ENCODE data around the gene MMP15. TPM values are rescaled to one million over a fixed set of nuclear protein-coding genes. Genes with fewer than 3 reads are reported as not detected.

MMP15 gene
- total RNA-seq, 1 donor from 2014 or later, result 15.4 TPM

DNA sequence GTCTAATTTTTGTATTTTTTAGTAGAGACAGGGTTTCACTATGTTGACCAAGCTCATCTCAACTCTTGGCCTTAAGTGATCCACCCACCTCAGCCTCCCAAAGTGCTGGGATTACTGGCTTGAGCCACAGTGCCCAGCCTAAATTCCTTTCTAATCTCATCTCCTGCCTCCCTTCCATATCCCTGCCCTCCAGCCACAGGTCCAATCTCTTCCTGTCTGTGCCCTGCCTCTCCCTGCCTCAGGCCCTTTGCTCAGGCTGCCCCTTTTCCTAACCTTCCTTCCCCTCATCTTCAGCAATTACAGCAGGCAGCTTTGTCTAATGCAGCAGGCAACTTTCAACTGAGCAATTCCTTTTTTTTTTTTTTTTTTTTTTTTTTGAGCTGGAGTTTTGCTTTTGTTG, 56.8 kb downstream of the MMP15 start:
- H3K4me3 ChIP-seq (ENCODE audit: insufficient read depth, low read depth, low read length), result no peak overlapping the region
- H3K36me3 ChIP-seq (ENCODE audit: insufficient read depth, low read length), result no peaks in the 10 kb centered on the region
- no peak for DNase-seq (ENCODE audit: low read depth)
- no peaks in the 10 kb centered on the region for H3K79me2 ChIP-seq (ENCODE audit: insufficient read depth, low read length)
- no peak overlapping the region for H3K4me2 ChIP-seq (ENCODE audit: low read length)
- Mint-ChIP-seq H3K27ac (ENCODE audit: unreplicated experiment) (no peak overlapping the region), H3K4me3 (ENCODE audit: unreplicated experiment) (no peak overlapping the region), H3K4me1 (ENCODE audit: low read depth, unreplicated experiment) (no peaks in the 10 kb centered on the region), H3K36me3 (ENCODE audit: low read depth, unreplicated experiment) (no peaks in the 10 kb centered on the region), H3K27me3 (ENCODE audit: low read depth, unreplicated experiment) (no peaks in the 10 kb centered on the region), H3K9me3 (ENCODE audit: unreplicated experiment) (no peaks in the 10 kb centered on the region)
- H3K27ac ChIP-seq (ENCODE audit: low read depth, low read length), result no peak overlapping the region
- TF ChIP-seq, protein P1, sequence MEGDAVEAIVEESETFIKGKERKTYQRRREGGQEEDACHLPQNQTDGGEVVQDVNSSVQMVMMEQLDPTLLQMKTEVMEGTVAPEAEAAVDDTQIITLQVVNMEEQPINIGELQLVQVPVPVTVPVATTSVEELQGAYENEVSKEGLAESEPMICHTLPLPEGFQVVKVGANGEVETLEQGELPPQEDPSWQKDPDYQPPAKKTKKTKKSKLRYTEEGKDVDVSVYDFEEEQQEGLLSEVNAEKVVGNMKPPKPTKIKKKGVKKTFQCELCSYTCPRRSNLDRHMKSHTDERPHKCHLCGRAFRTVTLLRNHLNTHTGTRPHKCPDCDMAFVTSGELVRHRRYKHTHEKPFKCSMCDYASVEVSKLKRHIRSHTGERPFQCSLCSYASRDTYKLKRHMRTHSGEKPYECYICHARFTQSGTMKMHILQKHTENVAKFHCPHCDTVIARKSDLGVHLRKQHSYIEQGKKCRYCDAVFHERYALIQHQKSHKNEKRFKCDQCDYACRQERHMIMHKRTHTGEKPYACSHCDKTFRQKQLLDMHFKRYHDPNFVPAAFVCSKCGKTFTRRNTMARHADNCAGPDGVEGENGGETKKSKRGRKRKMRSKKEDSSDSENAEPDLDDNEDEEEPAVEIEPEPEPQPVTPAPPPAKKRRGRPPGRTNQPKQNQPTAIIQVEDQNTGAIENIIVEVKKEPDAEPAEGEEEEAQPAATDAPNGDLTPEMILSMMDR (IDR thresholded peaks at IDR 0.05; ENCODE audit: insufficient read depth, low read depth, low read length), result no peak
- TF ChIP-seq EZH2 (IDR thresholded peaks at IDR 0.05; ENCODE audit: insufficient read depth, low read length), result no peak
- no peaks in the 10 kb centered on the region for H3K4me1 ChIP-seq (ENCODE audit: insufficient read depth, low read length)
- H3K9ac ChIP-seq (ENCODE audit: low read length), result no peak overlapping the region
- no peak for FAIRE-seq
- H3K9me3 ChIP-seq (ENCODE audit: insufficient read depth, low read depth, low read length), result peaks cover 2% of the 10 kb centered on the region
- H4K20me1 ChIP-seq (ENCODE audit: insufficient read depth, low read length), result no peaks in the 10 kb centered on the region
- H2AFZ ChIP-seq (ENCODE audit: low read depth, low read length), result no peak overlapping the region
- no peaks in the 10 kb centered on the region for H3K27me3 ChIP-seq (ENCODE audit: insufficient read depth, low read length)

DNA sequence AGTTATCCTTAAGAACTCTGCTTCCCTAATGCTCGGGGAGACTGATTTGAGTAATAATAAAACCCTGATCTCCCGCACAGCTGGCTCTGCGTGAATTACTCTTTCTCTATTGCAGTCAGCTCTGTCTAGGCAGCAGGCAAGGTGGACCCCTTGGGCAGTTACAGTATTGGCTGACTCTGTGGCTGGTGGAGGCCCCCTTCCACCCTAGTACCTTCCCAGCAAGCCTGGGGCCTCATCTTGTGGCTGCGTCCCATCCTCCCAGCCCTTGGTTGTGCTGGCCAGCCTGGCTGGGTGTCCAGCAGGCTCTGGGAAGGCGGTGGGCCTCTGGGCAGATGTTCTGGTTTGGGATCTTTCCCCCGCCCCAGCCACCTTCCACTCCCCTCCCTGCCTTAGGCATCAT, 59.1 kb downstream of the MMP15 start:
- Histone ChIP-seq H3K36me3 (ENCODE audit: insufficient read depth, low read length) (no peaks in the 10 kb centered on the region), H3K27me3 (ENCODE audit: insufficient read depth, low read length) (no peaks in the 10 kb centered on the region), H2AFZ (ENCODE audit: low read depth, low read length) (no peak overlapping the region), H3K4me2 (ENCODE audit: low read length) (no peak overlapping the region), H3K4me1 (ENCODE audit: insufficient read depth, low read length) (no peaks in the 10 kb centered on the region), H4K20me1 (ENCODE audit: insufficient read depth, low read length) (no peaks in the 10 kb centered on the region), H3K79me2 (ENCODE audit: insufficient read depth, low read length) (no peaks in the 10 kb centered on the region), H3K9me3 (ENCODE audit: insufficient read depth, low read depth, low read length) (peaks cover 4% of the 10 kb centered on the region), H3K4me3 (ENCODE audit: insufficient read depth, low read depth, low read length) (no peak overlapping the region), H3K27ac (ENCODE audit: low read depth, low read length) (no peak overlapping the region), H3K9ac (ENCODE audit: low read length) (no peak overlapping the region)
- Mint-ChIP-seq H3K4me1 (ENCODE audit: low read depth, unreplicated experiment) (no peaks in the 10 kb centered on the region), H3K27me3 (ENCODE audit: low read depth, unreplicated experiment) (no peaks in the 10 kb centered on the region), H3K4me3 (ENCODE audit: unreplicated experiment) (no peak overlapping the region), H3K9me3 (ENCODE audit: unreplicated experiment) (no peaks in the 10 kb centered on the region), H3K27ac (ENCODE audit: unreplicated experiment) (no peak overlapping the region), H3K36me3 (ENCODE audit: low read depth, unreplicated experiment) (no peaks in the 10 kb centered on the region)
- FAIRE-seq, result no peak
- TF ChIP-seq, protein P1 (IDR thresholded peaks at IDR 0.05; ENCODE audit: insufficient read depth, low read depth, low read length), result no peak
- no peak for TF ChIP-seq EZH2 (IDR thresholded peaks at IDR 0.05; ENCODE audit: insufficient read depth, low read length)
- no peak for DNase-seq (ENCODE audit: low read depth)

DNA sequence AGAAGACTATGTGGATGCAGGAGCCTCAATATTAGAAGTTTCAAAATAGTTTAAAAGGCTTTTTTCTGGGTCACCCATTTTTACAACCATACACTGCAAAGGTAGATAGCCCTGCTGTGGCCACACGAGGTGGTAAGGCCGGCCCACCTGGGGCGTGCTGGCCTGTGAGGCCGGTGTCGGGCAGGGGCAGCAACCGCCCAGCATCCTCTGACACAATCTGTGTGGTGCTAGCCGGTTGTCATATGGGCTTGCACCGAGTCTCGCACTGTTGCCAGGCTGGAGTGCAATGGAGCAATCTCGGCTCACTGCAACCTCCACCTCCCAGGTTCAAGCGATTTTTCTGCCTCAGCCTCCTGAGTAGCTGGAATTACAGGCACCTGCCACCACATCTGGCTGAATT, 59.6 kb downstream of the MMP15 start:
- Histone ChIP-seq H3K27ac (ENCODE audit: low read depth, low read length) (no peak overlapping the region), H3K4me2 (ENCODE audit: low read length) (no peak overlapping the region), H3K36me3 (ENCODE audit: insufficient read depth, low read length) (no peaks in the 10 kb centered on the region), H3K4me3 (ENCODE audit: insufficient read depth, low read depth, low read length) (no peak overlapping the region), H2AFZ (ENCODE audit: low read depth, low read length) (no peak overlapping the region), H3K9me3 (ENCODE audit: insufficient read depth, low read depth, low read length) (peaks cover 4% of the 10 kb centered on the region), H3K9ac (ENCODE audit: low read length) (no peak overlapping the region), H4K20me1 (ENCODE audit: insufficient read depth, low read length) (no peaks in the 10 kb centered on the region), H3K27me3 (ENCODE audit: insufficient read depth, low read length) (no peaks in the 10 kb centered on the region), H3K79me2 (ENCODE audit: insufficient read depth, low read length) (no peaks in the 10 kb centered on the region), H3K4me1 (ENCODE audit: insufficient read depth, low read length) (no peaks in the 10 kb centered on the region)
- H3K36me3 Mint-ChIP-seq (ENCODE audit: low read depth, unreplicated experiment), result no peaks in the 10 kb centered on the region
- no peak overlapping the region for H3K27ac Mint-ChIP-seq (ENCODE audit: unreplicated experiment)
- no peak for TF ChIP-seq EZH2 (IDR thresholded peaks at IDR 0.05; ENCODE audit: insufficient read depth, low read length)
- TF ChIP-seq, protein P1 (IDR thresholded peaks at IDR 0.05; ENCODE audit: insufficient read depth, low read depth, low read length), result no peak
- H3K27me3 Mint-ChIP-seq (ENCODE audit: low read depth, unreplicated experiment), result no peaks in the 10 kb centered on the region
- H3K4me3 Mint-ChIP-seq (ENCODE audit: unreplicated experiment), result no peak overlapping the region
- FAIRE-seq, result no peak
- no peaks in the 10 kb centered on the region for H3K9me3 Mint-ChIP-seq (ENCODE audit: unreplicated experiment)
- DNase-seq (ENCODE audit: low read depth), result no peak
- no peaks in the 10 kb centered on the region for H3K4me1 Mint-ChIP-seq (ENCODE audit: low read depth, unreplicated experiment)

All from astrocyte (in vitro differentiated cells and primary cell).